Mesothelial cell of epicardium (in vitro differentiated cells): ENCODE results near the gene ANKMY1. TPM values are rescaled to one million over a fixed set of nuclear protein-coding genes. Genes with fewer than 3 reads are reported as not detected.

ENCODE experiments used
- DNase-seq, 2 experiments: peaks; one replicate each; pipeline ENCODE4 v3.0.0; 2021; ENCODE audit warnings: low spot score in 2 of 2; ENCODE audit not compliant: unreplicated experiment in 2 of 2
- H3K27ac Mint-ChIP-seq: 2 replicates; pipeline ENCODE4 v1.8.0; 2021; ENCODE audit warnings: mixed read lengths
- H3K27me3 Mint-ChIP-seq: 2 replicates; pipeline ENCODE4 v1.8.0; 2021; ENCODE audit warnings: low read depth, mixed read lengths
- H3K36me3 Mint-ChIP-seq: 2 replicates; pipeline ENCODE4 v1.8.0; 2021; ENCODE audit warnings: mixed read lengths
- H3K4me1 Mint-ChIP-seq: 2 replicates; pipeline ENCODE4 v1.8.0; 2021; ENCODE audit warnings: mixed read lengths
- H3K4me3 Mint-ChIP-seq: 2 replicates; pipeline ENCODE4 v1.8.0; 2021; ENCODE audit warnings: mild to moderate bottlenecking, moderate library complexity, mixed read lengths
- H3K9me3 Mint-ChIP-seq: 2 replicates; pipeline ENCODE4 v1.8.0; 2021; ENCODE audit warnings: mixed read lengths
- total RNA-seq: library from RNA; stranded (reverse); gene quantifications from 3 replicates; pipeline ENCODE4 v1.2.1, GENCODE V29; 2021
- TF ChIP-seq, protein P1 (sequence below): fragments of 200-600 bp; sonication (generic); IDR thresholded peaks from one replicate; pipeline ENCODE4 v1.5.0; 2021; ENCODE audit warnings: antibody characterized with exemption; ENCODE audit not compliant: unreplicated experiment

The ANKMY1 gene
- total RNA-seq, 1 donor from 2014 or later = 29.8 TPM

DNA sequence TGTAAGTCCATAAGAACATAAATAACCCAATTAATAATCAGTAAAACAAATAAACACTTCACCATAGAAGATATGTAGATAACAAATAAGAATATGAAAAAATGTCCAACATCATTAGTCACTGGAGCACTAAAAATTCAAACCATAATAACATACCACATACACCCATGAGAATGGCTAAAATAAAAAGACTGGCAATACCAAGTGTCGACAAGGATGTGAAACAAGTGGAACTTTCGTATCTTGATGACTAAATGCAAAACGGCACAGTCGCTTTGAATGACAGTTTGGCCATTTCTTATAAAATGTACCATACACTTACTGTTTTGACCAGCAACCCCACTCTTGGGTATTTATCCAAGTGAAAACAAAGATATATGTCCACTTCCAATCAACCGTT lies 26.8 kb downstream of the ANKMY1 start:
- no peaks in the 10 kb centered on the region for H3K27me3 Mint-ChIP-seq
- TF ChIP-seq, protein P1, sequence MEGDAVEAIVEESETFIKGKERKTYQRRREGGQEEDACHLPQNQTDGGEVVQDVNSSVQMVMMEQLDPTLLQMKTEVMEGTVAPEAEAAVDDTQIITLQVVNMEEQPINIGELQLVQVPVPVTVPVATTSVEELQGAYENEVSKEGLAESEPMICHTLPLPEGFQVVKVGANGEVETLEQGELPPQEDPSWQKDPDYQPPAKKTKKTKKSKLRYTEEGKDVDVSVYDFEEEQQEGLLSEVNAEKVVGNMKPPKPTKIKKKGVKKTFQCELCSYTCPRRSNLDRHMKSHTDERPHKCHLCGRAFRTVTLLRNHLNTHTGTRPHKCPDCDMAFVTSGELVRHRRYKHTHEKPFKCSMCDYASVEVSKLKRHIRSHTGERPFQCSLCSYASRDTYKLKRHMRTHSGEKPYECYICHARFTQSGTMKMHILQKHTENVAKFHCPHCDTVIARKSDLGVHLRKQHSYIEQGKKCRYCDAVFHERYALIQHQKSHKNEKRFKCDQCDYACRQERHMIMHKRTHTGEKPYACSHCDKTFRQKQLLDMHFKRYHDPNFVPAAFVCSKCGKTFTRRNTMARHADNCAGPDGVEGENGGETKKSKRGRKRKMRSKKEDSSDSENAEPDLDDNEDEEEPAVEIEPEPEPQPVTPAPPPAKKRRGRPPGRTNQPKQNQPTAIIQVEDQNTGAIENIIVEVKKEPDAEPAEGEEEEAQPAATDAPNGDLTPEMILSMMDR = no peak
- no peaks in the 10 kb centered on the region for H3K4me1 Mint-ChIP-seq
- peaks cover 77% of the 10 kb centered on the region for H3K36me3 Mint-ChIP-seq
- H3K27ac Mint-ChIP-seq = no peak overlapping the region
- peaks cover 65% of the 10 kb centered on the region for H3K9me3 Mint-ChIP-seq
- DNase-seq = no peak
- H3K4me3 Mint-ChIP-seq = no peak overlapping the region

DNA sequence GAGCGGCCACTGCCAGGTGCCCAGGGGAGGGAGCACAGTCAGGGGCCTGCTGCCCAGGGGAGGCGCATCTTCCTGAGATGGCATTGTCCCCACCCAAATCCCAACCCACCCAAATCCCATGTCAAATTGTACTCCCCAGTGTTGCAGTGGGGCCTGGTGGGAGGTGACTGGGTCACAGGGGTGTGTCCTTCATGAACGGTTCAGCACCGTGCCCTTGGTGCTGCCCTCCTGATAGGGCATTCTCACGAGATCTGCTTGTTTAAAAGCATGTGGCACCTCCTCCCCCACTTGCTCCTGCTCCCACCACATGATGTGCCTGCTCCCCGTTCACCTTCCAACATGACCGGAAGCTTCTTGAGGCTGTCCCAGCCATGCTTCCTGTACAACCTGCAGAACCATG lies 27.6 kb downstream of the ANKMY1 start:
- Mint-ChIP-seq H3K36me3 (peaks cover 81% of the 10 kb centered on the region), H3K4me3 (no peak overlapping the region), H3K9me3 (peaks cover 66% of the 10 kb centered on the region), H3K27me3 (no peaks in the 10 kb centered on the region), H3K4me1 (no peaks in the 10 kb centered on the region), H3K27ac (no peak overlapping the region)
- DNase-seq = no peak
- TF ChIP-seq, protein P1 = no peak

DNA sequence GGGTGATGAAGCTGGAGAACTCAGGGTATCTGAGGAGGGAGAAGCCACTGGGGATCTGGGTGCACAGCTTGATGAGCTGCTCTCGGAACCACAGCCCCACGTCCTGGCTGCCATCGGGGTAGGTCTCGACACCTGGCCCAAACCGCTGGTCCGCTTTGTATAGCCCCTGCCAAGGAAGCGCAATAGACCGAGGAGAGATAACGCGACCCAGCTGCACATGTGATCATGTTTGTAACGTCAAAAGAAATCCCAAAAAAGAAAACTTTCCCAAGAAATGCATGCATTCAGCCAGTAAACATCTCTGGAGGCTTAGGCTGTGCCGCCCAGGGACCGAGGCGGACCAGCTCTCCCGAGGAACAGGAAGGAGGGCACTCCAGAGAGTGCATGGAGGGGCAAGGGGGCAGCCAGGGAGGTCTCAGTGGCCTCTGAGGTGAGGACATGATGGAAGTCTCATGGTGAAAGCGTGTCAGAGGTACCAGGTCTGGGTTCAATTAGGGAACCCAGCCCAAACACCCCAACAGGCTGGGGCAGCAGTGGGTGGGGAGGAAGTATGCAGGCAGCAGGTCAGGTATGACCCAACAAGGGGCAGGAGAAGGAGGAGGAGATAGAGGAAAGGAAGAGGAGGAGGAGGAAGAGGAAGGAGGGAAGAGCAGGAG lies 28.3 kb downstream of the ANKMY1 start:
- Mint-ChIP-seq H3K27me3 (no peaks in the 10 kb centered on the region), H3K4me3 (no peak overlapping the region), H3K27ac (no peak overlapping the region), H3K4me1 (no peaks in the 10 kb centered on the region), H3K9me3 (peaks cover 73% of the 10 kb centered on the region), H3K36me3 (peaks cover 84% of the 10 kb centered on the region)
- TF ChIP-seq, protein P1 = no peak
- no peak for DNase-seq

DNA sequence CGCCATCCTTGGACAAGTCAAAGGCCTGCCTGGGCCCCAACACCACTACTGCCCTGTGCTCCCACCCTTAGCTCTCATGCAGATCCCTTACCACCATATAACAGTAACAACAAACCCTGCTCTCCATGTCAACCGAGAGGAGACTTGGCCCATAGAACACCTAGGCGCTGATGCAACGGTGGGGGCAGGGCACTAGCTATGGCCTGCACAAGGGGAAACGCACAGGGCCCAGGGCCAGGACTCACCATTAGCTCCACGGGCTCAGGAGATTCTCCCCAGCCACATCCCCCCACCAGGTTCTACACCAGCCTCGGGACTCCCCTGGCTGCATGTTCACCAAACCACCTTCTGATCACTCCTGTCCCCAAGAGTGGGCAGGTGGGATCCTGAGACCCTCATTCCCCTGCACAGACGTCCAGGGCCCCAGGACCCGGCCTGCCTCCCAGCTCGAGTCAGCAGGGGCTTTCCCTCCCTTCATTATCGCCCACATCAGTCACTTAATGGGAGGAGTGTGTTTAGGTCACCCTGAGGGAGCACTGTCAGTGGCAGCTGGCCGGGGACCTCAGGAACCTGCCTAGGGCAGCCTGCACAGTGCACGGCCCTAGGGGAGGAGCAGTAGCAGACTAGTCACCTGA lies 29.3 kb downstream of the ANKMY1 start:
- H3K9me3 Mint-ChIP-seq = peaks cover 72% of the 10 kb centered on the region
- no peaks in the 10 kb centered on the region for H3K27me3 Mint-ChIP-seq
- H3K4me1 Mint-ChIP-seq = no peaks in the 10 kb centered on the region
- no peak overlapping the region for H3K27ac Mint-ChIP-seq
- no peak overlapping the region for H3K4me3 Mint-ChIP-seq
- no peak for DNase-seq
- TF ChIP-seq, protein P1 = no peak
- peaks cover 85% of the 10 kb centered on the region for H3K36me3 Mint-ChIP-seq

DNA sequence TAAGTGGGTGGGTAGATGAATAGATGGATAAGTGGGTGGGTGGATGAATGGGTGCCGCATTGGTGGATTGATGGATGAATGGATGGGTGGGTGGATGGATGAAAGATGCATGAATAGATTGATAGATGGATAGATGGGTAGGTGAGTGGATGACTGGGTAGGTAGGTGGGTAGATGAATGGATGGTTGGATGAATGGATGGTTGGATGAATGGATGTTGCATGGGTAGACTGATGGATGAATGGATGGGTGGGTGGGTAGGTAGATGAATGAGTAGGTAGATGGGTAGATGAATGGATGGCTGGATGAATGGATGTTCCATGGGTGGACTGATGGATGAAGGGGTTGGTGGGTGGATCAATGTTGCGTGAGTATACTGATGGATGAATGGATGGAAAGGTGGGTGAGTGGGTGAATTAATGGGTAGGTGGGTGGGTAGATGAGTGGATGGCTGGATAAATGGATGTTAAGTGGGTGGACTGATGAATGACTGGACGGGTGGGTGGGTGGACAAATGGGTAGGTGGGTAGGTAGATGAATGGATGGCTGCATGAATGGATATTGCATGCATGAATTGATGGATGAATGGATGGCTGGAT lies 30.5 kb downstream of the ANKMY1 start:
- no peak for DNase-seq
- H3K27ac Mint-ChIP-seq = no peak overlapping the region
- no peaks in the 10 kb centered on the region for H3K4me1 Mint-ChIP-seq
- peaks cover 85% of the 10 kb centered on the region for H3K36me3 Mint-ChIP-seq
- no peaks in the 10 kb centered on the region for H3K27me3 Mint-ChIP-seq
- peaks cover 72% of the 10 kb centered on the region for H3K9me3 Mint-ChIP-seq
- no peak overlapping the region for H3K4me3 Mint-ChIP-seq
- TF ChIP-seq, protein P1 = no peak
